NK-92 (cell line): ENCODE measurements around the gene CA10.

Source experiments
- DNase-seq: peaks from one replicate; lab custom pipeline; 2025; ENCODE audit not compliant: unreplicated experiment; lab: John Stamatoyannopoulos, UW

CA10 gene

GRCh38 chr17:51955245-51955644, 203.3 kb downstream of the CA10 start:
- no peak for DNase-seq

- no peak for DNase-seq
These were observed 204.2 kb downstream of the CA10 start for GRCh38 chr17:51954232-51954765.

- DNase-seq, result no peak
These were observed 206.8 kb downstream of the CA10 start for GRCh38 chr17:51951741-51952140.

- no peak for DNase-seq
These were observed 210.4 kb downstream of the CA10 start for GRCh38 chr17:51948128-51948527.

GRCh38 chr17:51947160-51947735, 211.3 kb downstream of the CA10 start:
- no peak for DNase-seq

GRCh38 chr17:51946311-51946710, 212.2 kb downstream of the CA10 start:
- no peak for DNase-seq

GRCh38 chr17:51941272-51941671, 217.2 kb downstream of the CA10 start:
- DNase-seq, result no peak

- no peak for DNase-seq
These were observed 221.2 kb downstream of the CA10 start for GRCh38 chr17:51937264-51937663.

- DNase-seq, result no peak
These were observed 223.0 kb downstream of the CA10 start for GRCh38 chr17:51935477-51935876.

- DNase-seq, result no peak
These were observed 224.9 kb downstream of the CA10 start for GRCh38 chr17:51933647-51934046.

GRCh38 chr17:51926448-51926847, 232.1 kb downstream of the CA10 start:
- DNase-seq, result no peak

GRCh38 chr17:51921500-51921899, 237.0 kb downstream of the CA10 start:
- DNase-seq, result no peak

- DNase-seq, result no peak
These were observed 243.9 kb downstream of the CA10 start for GRCh38 chr17:51914577-51914976.

- no peak for DNase-seq
These were observed 244.9 kb downstream of the CA10 start for GRCh38 chr17:51913491-51914205.

GRCh38 chr17:51912939-51913338, 245.6 kb downstream of the CA10 start:
- no peak for DNase-seq

- DNase-seq, result no peak
These were observed 247.3 kb downstream of the CA10 start for GRCh38 chr17:51911237-51911636.

- no peak for DNase-seq
These were observed 248.5 kb downstream of the CA10 start for GRCh38 chr17:51909971-51910370.

- DNase-seq, result no peak
These were observed 249.5 kb downstream of the CA10 start for GRCh38 chr17:51908841-51909537.

GRCh38 chr17:51907041-51907440, 251.5 kb downstream of the CA10 start:
- no peak for DNase-seq

GRCh38 chr17:51904379-51904778, 254.1 kb downstream of the CA10 start:
- DNase-seq, result no peak

- DNase-seq, result no peak
These were observed 257.3 kb downstream of the CA10 start for GRCh38 chr17:51901242-51901641.

- no peak for DNase-seq
These were observed 266.6 kb downstream of the CA10 start for GRCh38 chr17:51891936-51892335.
